Neural cell (in vitro differentiated cells): ENCODE measurements around the gene B3GNT5. TPM values are rescaled to one million over a fixed set of nuclear protein-coding genes. Genes with fewer than 3 reads are reported as not detected.

Source experiments
- H2AFZ ChIP-seq: fragments of 200-600, 300-800 bp; sonication (generic), shearing (Covaris generic); 2 replicates; pipeline ENCODE4 v1.6.0; 2014; ENCODE audit warnings: low read depth, mild to moderate bottlenecking, antibody characterized with exemption, low read length, moderate library complexity
- H3F3A ChIP-seq: fragments of 200-600 bp; shearing (Covaris generic); 2 replicates; pipeline ENCODE4 v1.6.1; 2016; ENCODE audit warnings: mild to moderate bottlenecking, moderate library complexity, mixed read lengths, antibody characterized with exemption, low read length; ENCODE audit not compliant: insufficient read depth, poor library complexity, severe bottlenecking
- H3K27ac ChIP-seq: fragments of 200-600, 300-800 bp; sonication (generic), shearing (Covaris generic); 2 replicates; pipeline ENCODE4 v1.5.1; 2014; ENCODE audit warnings: mild to moderate bottlenecking, low read length, moderate library complexity
- H3K27me3 ChIP-seq: fragments of 300-800, 200-600 bp; sonication (generic), shearing (Covaris generic); 2 replicates; pipeline ENCODE4 v1.6.0; 2014; ENCODE audit warnings: mild to moderate bottlenecking, low read depth, low read length, moderate library complexity; ENCODE audit not compliant: insufficient read depth
- H3K36me3 ChIP-seq: fragments of 300-800, 200-600 bp; sonication (generic), shearing (Covaris generic); 2 replicates; pipeline ENCODE4 v1.5.1; 2014; ENCODE audit warnings: mild to moderate bottlenecking, antibody characterized with exemption, low read length, moderate library complexity; ENCODE audit not compliant: insufficient read depth
- H3K4me2 ChIP-seq: fragments of 300-800, 200-600 bp; sonication (generic), shearing (Covaris generic); 2 replicates; pipeline ENCODE4 v1.6.0; 2014; ENCODE audit warnings: mild to moderate bottlenecking, low read length
- H3K4me3 ChIP-seq: fragments of 300-800, 200-600 bp; sonication (generic), shearing (Covaris generic); 2 replicates; pipeline ENCODE4 v1.5.1; 2014; ENCODE audit warnings: mild to moderate bottlenecking, low read length, moderate library complexity
- H3K79me2 ChIP-seq: fragments of 200-600 bp; shearing (Covaris generic); replicated peaks from 2 replicates; pipeline ENCODE4 v1.6.0; 2014; ENCODE audit warnings: mild to moderate bottlenecking, low read length, moderate library complexity; ENCODE audit not compliant: insufficient read depth
- H3K9ac ChIP-seq: fragments of 300-800, 200-600 bp; sonication (generic), shearing (Covaris generic); 2 replicates; pipeline ENCODE4 v1.6.1; 2016; ENCODE audit warnings: mild to moderate bottlenecking, low read length, mixed read lengths
- H3K9me2 ChIP-seq: fragments of 200-600 bp; shearing (Covaris generic); 2 replicates; pipeline ENCODE4 v1.6.1; 2016; ENCODE audit warnings: mild to moderate bottlenecking, low read length, mixed read lengths; ENCODE audit not compliant: insufficient read depth
- H3K9me3 ChIP-seq: fragments of 200-600, 300-800 bp; sonication (generic), shearing (Covaris generic); 2 replicates; pipeline ENCODE4 v1.6.1; 2016; ENCODE audit warnings: mild to moderate bottlenecking, mixed run types, low read length, moderate library complexity, mixed read lengths
- H4K20me1 ChIP-seq: fragments of 200-600 bp; shearing (Covaris generic); 2 replicates; pipeline ENCODE4 v1.6.1; 2016; ENCODE audit warnings: mild to moderate bottlenecking, mixed run types; ENCODE audit not compliant: insufficient read depth
- EP300 ChIP-seq: fragments of 450-650 bp; conservative IDR thresholded peaks from 2 replicates; pipeline ENCODE4 v1.6.1; 2014; ENCODE audit warnings: antibody characterized with exemption, mild to moderate bottlenecking, moderate library complexity; ENCODE audit not compliant: poor library complexity, severe bottlenecking
- EZH2 ChIP-seq: fragments of 200-600, 300-800 bp; shearing (Covaris generic), sonication (generic); IDR thresholded peaks from 2 replicates; pipeline ENCODE4 v1.6.1; 2014; ENCODE audit warnings: antibody characterized with exemption, low read length, borderline replicate concordance, mild to moderate bottlenecking; ENCODE audit not compliant: insufficient read depth, poor library complexity, severe bottlenecking
- MXI1 ChIP-seq: fragments of 450-650 bp; conservative IDR thresholded peaks from 2 replicates; pipeline ENCODE4 v1.6.1; 2014; ENCODE audit warnings: antibody characterized with exemption, mild to moderate bottlenecking; ENCODE audit not compliant: poor library complexity, severe bottlenecking
- POLR2AphosphoS5 ChIP-seq: IDR thresholded peaks from 2 replicates; pipeline ENCODE4 v1.6.1; 2012
- RAD21 ChIP-seq: fragments of 450-650 bp; conservative IDR thresholded peaks from 2 replicates; pipeline ENCODE4 v1.6.1; 2014; ENCODE audit warnings: antibody characterized with exemption, mild to moderate bottlenecking, moderate library complexity
- SMC3 ChIP-seq: fragments of 450-650 bp; conservative IDR thresholded peaks from 2 replicates; pipeline ENCODE4 v1.6.1; 2014; ENCODE audit warnings: antibody characterized with exemption, mild to moderate bottlenecking, moderate library complexity; ENCODE audit not compliant: poor library complexity
- TAF1 ChIP-seq: IDR thresholded peaks from 2 replicates; pipeline ENCODE4 v1.6.1; 2012; ENCODE audit warnings: low read depth
- polyA plus RNA-seq: library from polyadenylated mRNA; depleted of rRNA; stranded (reverse); fragments of >200 nt; gene quantifications from 2 replicates; pipeline ENCODE4 v1.2.3, GENCODE V29; 2014
- TF ChIP-seq, protein P1 (sequence below): fragments of 450-650 bp; IDR thresholded peaks from 2 replicates; pipeline ENCODE4 v1.5.1; 2014; ENCODE audit warnings: antibody characterized with exemption, mild to moderate bottlenecking, moderate library complexity; ENCODE audit not compliant: poor library complexity, severe bottlenecking
- TF ChIP-seq, protein P2 (sequence below): IDR thresholded peaks from 2 replicates; pipeline ENCODE4 v1.6.1; 2012; ENCODE audit warnings: borderline replicate concordance

Gene B3GNT5
- polyA plus RNA-seq, 1 donor from 2014 or later = 6.1 TPM

DNA sequence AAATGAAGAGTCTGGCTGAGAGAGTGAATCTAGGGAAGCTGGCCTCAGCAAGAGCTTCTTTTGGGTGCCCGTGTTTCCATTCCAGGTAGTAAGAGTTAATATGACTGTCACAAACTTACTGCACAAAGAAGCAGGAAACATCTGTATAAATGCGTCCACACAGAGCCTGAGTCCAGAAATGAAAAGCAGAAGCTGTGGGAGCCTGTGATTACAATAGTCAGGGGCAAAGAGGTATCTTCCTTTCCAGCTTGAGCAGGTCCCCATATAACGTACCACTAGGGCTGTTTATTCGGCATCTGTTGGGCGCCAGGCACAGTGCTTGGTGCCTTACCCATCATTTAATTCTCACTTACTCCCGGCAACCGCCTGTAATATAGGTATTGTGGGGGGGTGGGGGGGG, 40.5 kb upstream of the B3GNT5 start:
- TF ChIP-seq MXI1 (no peak), EZH2 (no peak), SMC3 (no peak), RAD21 (no peak), EP300 (no peak), POLR2AphosphoS5 (no peak), TAF1 (no peak)
- TF ChIP-seq, protein P1, sequence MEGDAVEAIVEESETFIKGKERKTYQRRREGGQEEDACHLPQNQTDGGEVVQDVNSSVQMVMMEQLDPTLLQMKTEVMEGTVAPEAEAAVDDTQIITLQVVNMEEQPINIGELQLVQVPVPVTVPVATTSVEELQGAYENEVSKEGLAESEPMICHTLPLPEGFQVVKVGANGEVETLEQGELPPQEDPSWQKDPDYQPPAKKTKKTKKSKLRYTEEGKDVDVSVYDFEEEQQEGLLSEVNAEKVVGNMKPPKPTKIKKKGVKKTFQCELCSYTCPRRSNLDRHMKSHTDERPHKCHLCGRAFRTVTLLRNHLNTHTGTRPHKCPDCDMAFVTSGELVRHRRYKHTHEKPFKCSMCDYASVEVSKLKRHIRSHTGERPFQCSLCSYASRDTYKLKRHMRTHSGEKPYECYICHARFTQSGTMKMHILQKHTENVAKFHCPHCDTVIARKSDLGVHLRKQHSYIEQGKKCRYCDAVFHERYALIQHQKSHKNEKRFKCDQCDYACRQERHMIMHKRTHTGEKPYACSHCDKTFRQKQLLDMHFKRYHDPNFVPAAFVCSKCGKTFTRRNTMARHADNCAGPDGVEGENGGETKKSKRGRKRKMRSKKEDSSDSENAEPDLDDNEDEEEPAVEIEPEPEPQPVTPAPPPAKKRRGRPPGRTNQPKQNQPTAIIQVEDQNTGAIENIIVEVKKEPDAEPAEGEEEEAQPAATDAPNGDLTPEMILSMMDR = no peak
- TF ChIP-seq, protein P2, sequence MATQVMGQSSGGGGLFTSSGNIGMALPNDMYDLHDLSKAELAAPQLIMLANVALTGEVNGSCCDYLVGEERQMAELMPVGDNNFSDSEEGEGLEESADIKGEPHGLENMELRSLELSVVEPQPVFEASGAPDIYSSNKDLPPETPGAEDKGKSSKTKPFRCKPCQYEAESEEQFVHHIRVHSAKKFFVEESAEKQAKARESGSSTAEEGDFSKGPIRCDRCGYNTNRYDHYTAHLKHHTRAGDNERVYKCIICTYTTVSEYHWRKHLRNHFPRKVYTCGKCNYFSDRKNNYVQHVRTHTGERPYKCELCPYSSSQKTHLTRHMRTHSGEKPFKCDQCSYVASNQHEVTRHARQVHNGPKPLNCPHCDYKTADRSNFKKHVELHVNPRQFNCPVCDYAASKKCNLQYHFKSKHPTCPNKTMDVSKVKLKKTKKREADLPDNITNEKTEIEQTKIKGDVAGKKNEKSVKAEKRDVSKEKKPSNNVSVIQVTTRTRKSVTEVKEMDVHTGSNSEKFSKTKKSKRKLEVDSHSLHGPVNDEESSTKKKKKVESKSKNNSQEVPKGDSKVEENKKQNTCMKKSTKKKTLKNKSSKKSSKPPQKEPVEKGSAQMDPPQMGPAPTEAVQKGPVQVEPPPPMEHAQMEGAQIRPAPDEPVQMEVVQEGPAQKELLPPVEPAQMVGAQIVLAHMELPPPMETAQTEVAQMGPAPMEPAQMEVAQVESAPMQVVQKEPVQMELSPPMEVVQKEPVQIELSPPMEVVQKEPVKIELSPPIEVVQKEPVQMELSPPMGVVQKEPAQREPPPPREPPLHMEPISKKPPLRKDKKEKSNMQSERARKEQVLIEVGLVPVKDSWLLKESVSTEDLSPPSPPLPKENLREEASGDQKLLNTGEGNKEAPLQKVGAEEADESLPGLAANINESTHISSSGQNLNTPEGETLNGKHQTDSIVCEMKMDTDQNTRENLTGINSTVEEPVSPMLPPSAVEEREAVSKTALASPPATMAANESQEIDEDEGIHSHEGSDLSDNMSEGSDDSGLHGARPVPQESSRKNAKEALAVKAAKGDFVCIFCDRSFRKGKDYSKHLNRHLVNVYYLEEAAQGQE = no peak
- Histone ChIP-seq H3K27ac (no peak overlapping the region), H4K20me1 (no peaks in the 10 kb centered on the region), H3F3A (no peaks in the 10 kb centered on the region), H3K36me3 (no peaks in the 10 kb centered on the region), H3K27me3 (no peaks in the 10 kb centered on the region), H3K4me2 (no peak overlapping the region), H3K9me2 (no peaks in the 10 kb centered on the region), H3K4me3 (no peak overlapping the region), H3K9me3 (no peaks in the 10 kb centered on the region), H3K9ac (no peak overlapping the region), H2AFZ (no peak overlapping the region), H3K79me2 (no peaks in the 10 kb centered on the region)

DNA sequence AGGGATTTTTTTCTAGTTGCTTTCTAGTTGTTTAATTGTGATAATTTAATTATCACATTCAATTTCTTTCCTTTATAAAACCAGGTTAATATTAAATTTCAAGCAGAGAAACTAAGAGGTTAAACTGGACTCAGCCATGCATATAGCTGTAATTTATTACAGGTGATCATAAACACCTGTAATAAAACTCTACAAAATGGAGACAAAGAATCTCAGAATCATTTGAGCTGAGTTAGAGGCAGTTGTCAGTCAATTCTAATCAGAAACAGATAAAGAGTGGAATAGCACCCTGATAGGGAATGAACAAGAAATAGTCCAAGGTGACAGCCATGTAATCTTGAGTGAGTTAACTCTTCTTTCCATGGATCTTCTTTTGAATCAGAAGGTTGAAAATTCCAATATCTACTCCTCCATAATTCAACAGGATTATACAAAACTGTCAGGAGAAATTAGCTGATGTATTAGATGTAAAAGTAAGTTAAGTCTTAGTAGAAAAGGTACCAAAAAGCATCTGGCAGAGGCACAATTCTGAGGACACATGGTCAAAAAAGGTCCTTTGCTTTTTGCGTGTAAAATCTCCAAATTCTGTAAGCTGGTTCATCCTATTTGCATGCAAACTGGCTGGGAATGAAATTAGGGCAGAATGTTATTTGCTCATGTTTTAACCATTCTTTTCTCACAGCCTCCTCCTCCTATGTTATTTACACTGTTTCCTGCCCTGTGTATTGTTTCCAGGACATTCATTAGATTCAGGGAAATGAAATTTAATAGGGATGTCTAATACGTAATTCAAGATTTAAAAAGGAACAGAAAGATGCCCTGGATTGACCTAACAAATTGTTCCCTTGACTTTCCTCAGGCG, 39.4 kb upstream of the B3GNT5 start:
- H3K79me2 ChIP-seq = no peaks in the 10 kb centered on the region
- no peak overlapping the region for H3K27ac ChIP-seq
- TF ChIP-seq, protein P2 = no peak
- TF ChIP-seq, protein P1 = no peak
- TF ChIP-seq TAF1 (no peak), EZH2 (no peak), SMC3 (no peak), POLR2AphosphoS5 (no peak), RAD21 (no peak), MXI1 (no peak), EP300 (no peak)
- no peaks in the 10 kb centered on the region for H3K9me2 ChIP-seq
- no peak overlapping the region for H3K4me2 ChIP-seq
- no peaks in the 10 kb centered on the region for H3F3A ChIP-seq
- no peaks in the 10 kb centered on the region for H4K20me1 ChIP-seq
- H3K9me3 ChIP-seq = no peaks in the 10 kb centered on the region
- H2AFZ ChIP-seq = no peak overlapping the region
- H3K9ac ChIP-seq = no peak overlapping the region
- no peaks in the 10 kb centered on the region for H3K36me3 ChIP-seq
- H3K27me3 ChIP-seq = no peaks in the 10 kb centered on the region
- no peak overlapping the region for H3K4me3 ChIP-seq
